ENCODE results near the gene LEF1.

DNA sequence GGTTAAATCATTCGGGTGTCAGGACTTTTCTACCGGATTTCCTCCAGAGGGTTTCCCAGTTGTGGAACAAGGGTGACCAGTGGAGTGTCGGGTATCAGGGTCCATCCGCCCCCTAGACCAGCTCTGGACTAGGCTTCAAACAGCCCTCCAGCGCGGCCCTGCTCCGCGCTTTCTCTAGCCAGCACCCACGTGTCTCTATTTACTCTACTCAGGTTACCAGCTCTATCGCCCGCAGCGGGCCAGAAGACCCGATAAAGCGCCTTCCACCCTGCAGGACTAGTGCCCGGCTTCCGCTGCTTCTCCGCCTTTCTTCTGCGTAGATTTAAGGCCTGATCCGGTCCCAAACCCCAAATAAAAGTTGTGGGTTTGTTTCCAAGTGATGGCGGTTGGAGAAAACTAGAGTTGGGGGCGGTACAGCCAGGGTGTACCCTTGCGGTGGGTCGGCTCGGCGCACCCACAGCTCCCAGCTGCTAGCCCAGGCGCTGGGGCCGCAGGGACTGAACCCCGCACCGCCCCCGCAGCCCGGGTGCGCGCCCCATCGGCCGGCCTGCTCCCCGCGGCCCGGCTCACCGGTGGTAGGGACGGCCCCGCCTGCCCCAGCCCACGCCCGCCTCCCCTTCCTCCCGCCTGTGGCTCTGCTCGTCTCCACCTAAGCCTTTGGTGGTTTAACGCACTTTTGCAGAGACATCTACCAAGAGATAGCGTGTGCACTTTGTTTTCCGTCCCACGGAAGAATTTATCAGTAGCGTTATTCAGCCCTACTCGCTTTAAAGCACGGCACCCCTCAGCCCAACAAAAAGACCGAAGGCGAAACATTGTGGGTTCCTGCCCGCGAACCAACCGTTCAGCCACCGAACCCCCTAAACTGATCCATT is 2.1 kb downstream of the LEF1 start:
- TF ChIP-seq MAX (IDR thresholded peaks at IDR 0.05) (no peak), EZH2phosphoT487 (IDR thresholded peaks at IDR 0.05; ENCODE audit: borderline replicate concordance) (no peak), POLR2A (IDR thresholded peaks at IDR 0.05; ENCODE audit: borderline replicate concordance, extremely low read depth, insufficient read depth, insufficient read length) (no peak), CEBPB (IDR thresholded peaks at IDR 0.05; ENCODE audit: low read depth) (no peak), POLR2AphosphoS5 (IDR thresholded peaks at IDR 0.05; ENCODE audit: low read depth, low read length) (no peak), YY1 (IDR thresholded peaks at IDR 0.05; ENCODE audit: extremely low read depth, insufficient replicate concordance, low read depth, low read length) (no peak), SRF (IDR thresholded peaks at IDR 0.05; ENCODE audit: low read depth) (no peak), EZH2 (IDR thresholded peaks at IDR 0.05) (no peak)
- TF ChIP-seq, protein P1, sequence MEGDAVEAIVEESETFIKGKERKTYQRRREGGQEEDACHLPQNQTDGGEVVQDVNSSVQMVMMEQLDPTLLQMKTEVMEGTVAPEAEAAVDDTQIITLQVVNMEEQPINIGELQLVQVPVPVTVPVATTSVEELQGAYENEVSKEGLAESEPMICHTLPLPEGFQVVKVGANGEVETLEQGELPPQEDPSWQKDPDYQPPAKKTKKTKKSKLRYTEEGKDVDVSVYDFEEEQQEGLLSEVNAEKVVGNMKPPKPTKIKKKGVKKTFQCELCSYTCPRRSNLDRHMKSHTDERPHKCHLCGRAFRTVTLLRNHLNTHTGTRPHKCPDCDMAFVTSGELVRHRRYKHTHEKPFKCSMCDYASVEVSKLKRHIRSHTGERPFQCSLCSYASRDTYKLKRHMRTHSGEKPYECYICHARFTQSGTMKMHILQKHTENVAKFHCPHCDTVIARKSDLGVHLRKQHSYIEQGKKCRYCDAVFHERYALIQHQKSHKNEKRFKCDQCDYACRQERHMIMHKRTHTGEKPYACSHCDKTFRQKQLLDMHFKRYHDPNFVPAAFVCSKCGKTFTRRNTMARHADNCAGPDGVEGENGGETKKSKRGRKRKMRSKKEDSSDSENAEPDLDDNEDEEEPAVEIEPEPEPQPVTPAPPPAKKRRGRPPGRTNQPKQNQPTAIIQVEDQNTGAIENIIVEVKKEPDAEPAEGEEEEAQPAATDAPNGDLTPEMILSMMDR (IDR thresholded peaks at IDR 0.05 in 2 of 3, conservative IDR thresholded peaks at IDR 0.05 in 1 of 3; ENCODE audit: borderline replicate concordance in 1 of 3, insufficient read depth in 1 of 3, low read depth in 2 of 3, low read length in 2 of 3), result no peak
